K562 (cell line): ENCODE measurements around the gene CYBRD1. TPM values are rescaled to one million over a fixed set of nuclear protein-coding genes. Genes with fewer than 3 reads are reported as not detected.

Experiments used
- C11orf30 ChIP-seq: fragments of 450-650 bp; IDR thresholded peaks from 2 replicates; pipeline ENCODE4 v1.6.1; 2016; ENCODE audit warnings: low read depth, mild to moderate bottlenecking
- FOXP1 ChIP-seq: sonication (generic); formaldehyde crosslinking; IDR thresholded peaks from 2 replicates; pipeline ENCODE4 v1.8.0; 2022; ENCODE audit warnings: mild to moderate bottlenecking, missing genetic modification reagents
- GMEB1 ChIP-seq: fragments of 250-450 bp; sonication (Bioruptor Pico); IDR thresholded peaks from 2 replicates; pipeline ENCODE4 v1.4.0; 2020; ENCODE audit warnings: mild to moderate bottlenecking
- MAFF ChIP-seq: IDR thresholded peaks from 2 replicates; pipeline ENCODE4 v1.6.1; 2012; ENCODE audit warnings: low read length, improper control_type of control experiment
- MAFG ChIP-seq: fragments of 450-650 bp; conservative IDR thresholded peaks from 2 replicates; pipeline ENCODE4 v1.6.1; 2016; ENCODE audit warnings: missing genetic modification characterization, missing compliant biosample characterization
- MBD1 ChIP-seq: fragments of 250-450 bp; sonication (Bioruptor Pico); IDR thresholded peaks from 2 replicates; pipeline ENCODE4 v1.8.0; 2022; ENCODE audit warnings: inconsistent platforms
- NFE2L1 ChIP-seq: fragments of 450-650 bp; IDR thresholded peaks from 2 replicates; pipeline ENCODE4 v1.6.1; 2016; ENCODE audit warnings: missing genetic modification characterization, low read depth, mild to moderate bottlenecking, missing compliant biosample characterization, moderate library complexity, borderline replicate concordance
- SAP30 ChIP-seq: fragments of 200-600 bp; sonication (generic); IDR thresholded peaks from 2 replicates; pipeline ENCODE4 v1.6.1; 2012; ENCODE audit warnings: borderline replicate concordance, low read depth, mild to moderate bottlenecking, moderate library complexity, low read length, control low read depth, inconsistent platforms; ENCODE audit not compliant: insufficient read depth, poor library complexity, severe bottlenecking
- TEAD2 ChIP-seq: fragments of 450-650 bp; IDR thresholded peaks from 2 replicates; pipeline ENCODE4 v1.6.1; 2016; ENCODE audit warnings: missing genetic modification characterization, control low read depth, missing compliant biosample characterization
- TRIM25 ChIP-seq: fragments of 450-650 bp; IDR thresholded peaks from 2 replicates; pipeline ENCODE4 v1.7.0; 2016; ENCODE audit warnings: borderline replicate concordance
- YBX1 ChIP-seq: fragments of 450-650 bp; IDR thresholded peaks from 2 replicates; pipeline ENCODE4 v1.7.1; 2016; ENCODE audit warnings: mild to moderate bottlenecking
- YY1 ChIP-seq, 3 experiments: IDR thresholded peaks; 2 replicates each; pipeline ENCODE4 v1.6.1; 2011; ENCODE audit warnings: low read length in 2 of 3, mild to moderate bottlenecking in 2 of 3, moderate library complexity in 2 of 3, borderline replicate concordance in 1 of 3, control low read depth in 1 of 3, low read depth in 1 of 3; ENCODE audit not compliant: insufficient read depth in 3 of 3, insufficient replicate concordance in 2 of 3, control insufficient read depth in 1 of 3, insufficient read length in 1 of 3; ENCODE audit errors: extremely low read depth in 1 of 3
- ZNF431 ChIP-seq: sonication (generic); formaldehyde crosslinking; IDR thresholded peaks from 2 replicates; pipeline ENCODE4 v1.8.0; 2022; ENCODE audit warnings: mild to moderate bottlenecking, missing genetic modification reagents
- ZNF561 ChIP-seq: fragments of 450-650 bp; formaldehyde crosslinking; conservative IDR thresholded peaks from 2 replicates; pipeline ENCODE4 v1.4.0; 2020; ENCODE audit warnings: mild to moderate bottlenecking, moderate library complexity
- ZNF780A ChIP-seq: fragments of 250-450 bp; sonication (Bioruptor Pico); IDR thresholded peaks from 2 replicates; pipeline ENCODE4 v1.5.0; 2021; ENCODE audit warnings: mild to moderate bottlenecking
- polyA plus RNA-seq, 8 experiments: library from polyadenylated mRNA; depleted of rRNA in 4 of 8; stranded (reverse) in 5 of 8; unstranded in 3 of 8; fragments of >200 nt; fragmentation: Nextera tagmentation in 2 of 8; fragmentation: Illumina TruSeq in 1 of 8; extraction: Ambion mirVana in 2 of 8; extraction: Trizol in 1 of 8; gene quantifications; 2 replicates each; pipeline versions ENCODE4 v1.2.1 to v1.2.3, GENCODE V29; 2011 to 2014; ENCODE audit warnings: inconsistent platforms in 1 of 8, missing spikeins in 1 of 8
- total RNA-seq, 7 experiments: library from RNA; depleted of rRNA in 6 of 7; stranded (reverse); fragments of >200 nt in 6 of 7; fragmentation: Illumina TruSeq in 2 of 7; extraction: Trizol in 2 of 7; gene quantifications; 2 replicates each; pipeline versions ENCODE4 v1.2.1 to v1.2.3, GENCODE V29; 2011 to 2021; ENCODE audit warnings: low replicate concordance in 1 of 7
- TF ChIP-seq, protein P1 (sequence below): IDR thresholded peaks from 2 replicates; pipeline ENCODE4 v1.6.1; 2012; ENCODE audit warnings: low read depth, low read length, improper control_type of control experiment, borderline replicate concordance
- TF ChIP-seq, protein P2 (sequence below): fragments of 250-450 bp; sonication (Bioruptor Pico); IDR thresholded peaks from 2 replicates; pipeline ENCODE4 v1.4.0; 2020
- TF ChIP-seq, protein P3 (sequence below): sonication (generic); formaldehyde crosslinking; IDR thresholded peaks from 2 replicates; pipeline ENCODE4 v1.8.0; 2022; ENCODE audit warnings: missing genetic modification reagents, mild to moderate bottlenecking, moderate library complexity, borderline replicate concordance

Gene CYBRD1
- total and polyA plus RNA-seq, 9 of the 15 experiments (the other 6 are each of a cell fraction or from before 2014, with no cell fraction given) = 9.6 to 22.4 (median 15.6) TPM

DNA sequence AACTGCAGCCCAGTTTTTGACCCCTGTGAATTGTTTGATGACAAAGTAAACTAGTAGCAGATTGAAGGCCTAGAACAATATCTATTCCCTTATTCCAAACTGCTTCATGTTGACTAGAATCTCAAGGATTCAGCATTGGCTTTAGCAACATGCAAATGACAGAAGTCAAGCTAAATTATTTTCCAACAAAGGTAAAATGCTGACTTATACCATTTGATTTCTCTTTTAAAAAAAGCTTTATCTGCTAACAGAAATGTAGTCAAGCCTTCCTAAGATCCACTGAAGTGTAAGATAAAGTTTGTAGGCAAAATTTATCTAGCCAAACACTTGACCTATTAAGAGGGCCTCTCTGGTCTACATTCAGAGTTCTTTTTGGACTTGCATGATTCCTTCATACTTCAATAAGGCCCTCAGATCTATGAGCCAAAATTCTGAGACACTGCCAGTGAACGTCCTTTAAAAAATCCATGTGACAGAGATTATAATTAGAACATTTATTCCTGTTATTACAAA, 9.5 kb upstream of the CYBRD1 start (continued):
- TF ChIP-seq GMEB1 (CRISPR knock-in tag) (no peak), C11orf30 (peak; percentile 60), MAFG (peak; percentile 43), FOXP1 (CRISPR knock-in tag) (no peak), YY1 (IDR thresholded peaks at IDR 0.05; ENCODE audit: borderline replicate concordance in 1 of 3, control insufficient read depth in 1 of 3, extremely low read depth in 1 of 3, insufficient read depth in 3 of 3, insufficient read length in 1 of 3, insufficient replicate concordance in 2 of 3, low read depth in 1 of 3, low read length in 2 of 3) (no peak), TEAD2 (tag) (no peak), MBD1 (CRISPR knock-in tag) (no peak), TRIM25 (no peak), YBX1 (no peak), ZNF780A (CRISPR knock-in tag) (no peak), NFE2L1 (no peak), ZNF561 (no peak), ZNF431 (no peak), SAP30 (no peak), MAFF (peak; percentile 34; the same call in 1 of the 2 replicates)
- TF ChIP-seq, protein P1, sequence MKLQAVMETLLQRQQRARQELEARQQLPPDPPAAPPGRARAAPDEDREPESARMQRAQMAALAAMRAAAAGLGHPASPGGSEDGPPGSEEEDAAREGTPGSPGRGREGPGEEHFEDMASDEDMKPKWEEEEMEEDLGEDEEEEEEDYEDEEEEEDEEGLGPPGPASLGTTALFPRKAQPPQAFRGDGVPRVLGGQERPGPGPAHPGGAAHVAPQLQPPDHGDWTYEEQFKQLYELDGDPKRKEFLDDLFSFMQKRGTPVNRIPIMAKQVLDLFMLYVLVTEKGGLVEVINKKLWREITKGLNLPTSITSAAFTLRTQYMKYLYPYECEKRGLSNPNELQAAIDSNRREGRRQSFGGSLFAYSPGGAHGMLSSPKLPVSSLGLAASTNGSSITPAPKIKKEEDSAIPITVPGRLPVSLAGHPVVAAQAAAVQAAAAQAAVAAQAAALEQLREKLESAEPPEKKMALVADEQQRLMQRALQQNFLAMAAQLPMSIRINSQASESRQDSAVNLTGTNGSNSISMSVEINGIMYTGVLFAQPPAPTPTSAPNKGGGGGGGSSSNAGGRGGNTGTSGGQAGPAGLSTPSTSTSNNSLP = no peak
- TF ChIP-seq, protein P2, sequence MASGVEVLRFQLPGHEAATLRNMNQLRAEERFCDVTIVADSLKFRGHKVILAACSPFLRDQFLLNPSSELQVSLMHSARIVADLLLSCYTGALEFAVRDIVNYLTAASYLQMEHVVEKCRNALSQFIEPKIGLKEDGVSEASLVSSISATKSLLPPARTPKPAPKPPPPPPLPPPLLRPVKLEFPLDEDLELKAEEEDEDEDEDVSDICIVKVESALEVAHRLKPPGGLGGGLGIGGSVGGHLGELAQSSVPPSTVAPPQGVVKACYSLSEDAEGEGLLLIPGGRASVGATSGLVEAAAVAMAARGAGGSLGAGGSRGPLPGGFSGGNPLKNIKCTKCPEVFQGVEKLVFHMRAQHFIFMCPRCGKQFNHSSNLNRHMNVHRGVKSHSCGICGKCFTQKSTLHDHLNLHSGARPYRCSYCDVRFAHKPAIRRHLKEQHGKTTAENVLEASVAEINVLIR = no peak
- TF ChIP-seq, protein P3, sequence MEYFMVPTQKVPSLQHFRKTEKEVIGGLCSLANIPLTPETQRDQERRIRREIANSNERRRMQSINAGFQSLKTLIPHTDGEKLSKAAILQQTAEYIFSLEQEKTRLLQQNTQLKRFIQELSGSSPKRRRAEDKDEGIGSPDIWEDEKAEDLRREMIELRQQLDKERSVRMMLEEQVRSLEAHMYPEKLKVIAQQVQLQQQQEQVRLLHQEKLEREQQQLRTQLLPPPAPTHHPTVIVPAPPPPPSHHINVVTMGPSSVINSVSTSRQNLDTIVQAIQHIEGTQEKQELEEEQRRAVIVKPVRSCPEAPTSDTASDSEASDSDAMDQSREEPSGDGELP (CRISPR knock-in tag) = no peak
